Measurements from ENCODE around the gene GRB10. TPM values are rescaled to one million over a fixed set of nuclear protein-coding genes. Genes with fewer than 3 reads are reported as not detected.
A peak's percentile ranks its signal among the peaks of the same experiment; 100 is the strongest.

The GRB10 gene
- total RNA-seq, 1 experiment from 2014 or later: 0.10 TPM

- DNase-seq (ENCODE audit: low read depth): no peak
Measured at GRCh38 chr7:50612704-50613103, 170.0 kb downstream of the GRB10 start.

- DNase-seq (ENCODE audit: low read depth): peak; percentile 81
Measured at GRCh38 chr7:50610521-50611277, 172.0 kb downstream of the GRB10 start.

- DNase-seq (ENCODE audit: low read depth): peak; percentile 32
Measured at GRCh38 chr7:50608196-50608906, 174.3 kb downstream of the GRB10 start.

- peak; percentile 20 for DNase-seq (ENCODE audit: low read depth)
Measured at GRCh38 chr7:50607524-50608125, 175.1 kb downstream of the GRB10 start.

- no peak for DNase-seq (ENCODE audit: low read depth)
Measured at GRCh38 chr7:50605059-50605458, 177.6 kb downstream of the GRB10 start.

GRCh38 chr7:50603287-50603686 lies 179.4 kb downstream of the GRB10 start:
- DNase-seq (ENCODE audit: low read depth): no peak

- DNase-seq (ENCODE audit: low read depth): no peak
Measured at GRCh38 chr7:50599385-50599784, 183.3 kb downstream of the GRB10 start.

GRCh38 chr7:50598460-50599343 lies 184.0 kb downstream of the GRB10 start:
- DNase-seq (ENCODE audit: low read depth): no peak

- no peak for DNase-seq (ENCODE audit: low read depth)
Measured at GRCh38 chr7:50596484-50596883, 186.2 kb downstream of the GRB10 start.

GRCh38 chr7:50595491-50596102 lies 187.1 kb downstream of the GRB10 start:
- DNase-seq (ENCODE audit: low read depth): peak; percentile 27

- no peak for DNase-seq (ENCODE audit: low read depth)
Measured at GRCh38 chr7:50594734-50595485, 187.8 kb downstream of the GRB10 start.

- no peak for DNase-seq (ENCODE audit: low read depth)
Measured at GRCh38 chr7:50594136-50594535, 188.6 kb downstream of the GRB10 start.

- DNase-seq (ENCODE audit: low read depth): no peak
Measured at GRCh38 chr7:50592940-50593339, 189.8 kb downstream of the GRB10 start.

- DNase-seq (ENCODE audit: low read depth): no peak
Measured at GRCh38 chr7:50591480-50592438, 190.9 kb downstream of the GRB10 start.

GRCh38 chr7:50591098-50591479 lies 191.6 kb downstream of the GRB10 start:
- no peak for DNase-seq (ENCODE audit: low read depth)

GRCh38 chr7:50590535-50590934 lies 192.2 kb downstream of the GRB10 start:
- no peak for DNase-seq (ENCODE audit: low read depth)

GRCh38 chr7:50589364-50589763 lies 193.3 kb downstream of the GRB10 start:
- DNase-seq (ENCODE audit: low read depth): no peak

GRCh38 chr7:50588937-50589336 lies 193.8 kb downstream of the GRB10 start:
- no peak for DNase-seq (ENCODE audit: low read depth)

GRCh38 chr7:50587737-50588136 lies 195.0 kb downstream of the GRB10 start:
- DNase-seq (ENCODE audit: low read depth): no peak
